GM19463 (cell line): ENCODE data around the gene INF2.

Experiments
- ATAC-seq: cut with Tn5 transposase; IDR thresholded peaks from one replicate; pipeline ENCODE4 v1.9.1; 2021; ENCODE audit warnings: mild to moderate bottlenecking, moderate library complexity; ENCODE audit not compliant: unreplicated experiment

The INF2 gene

DNA sequence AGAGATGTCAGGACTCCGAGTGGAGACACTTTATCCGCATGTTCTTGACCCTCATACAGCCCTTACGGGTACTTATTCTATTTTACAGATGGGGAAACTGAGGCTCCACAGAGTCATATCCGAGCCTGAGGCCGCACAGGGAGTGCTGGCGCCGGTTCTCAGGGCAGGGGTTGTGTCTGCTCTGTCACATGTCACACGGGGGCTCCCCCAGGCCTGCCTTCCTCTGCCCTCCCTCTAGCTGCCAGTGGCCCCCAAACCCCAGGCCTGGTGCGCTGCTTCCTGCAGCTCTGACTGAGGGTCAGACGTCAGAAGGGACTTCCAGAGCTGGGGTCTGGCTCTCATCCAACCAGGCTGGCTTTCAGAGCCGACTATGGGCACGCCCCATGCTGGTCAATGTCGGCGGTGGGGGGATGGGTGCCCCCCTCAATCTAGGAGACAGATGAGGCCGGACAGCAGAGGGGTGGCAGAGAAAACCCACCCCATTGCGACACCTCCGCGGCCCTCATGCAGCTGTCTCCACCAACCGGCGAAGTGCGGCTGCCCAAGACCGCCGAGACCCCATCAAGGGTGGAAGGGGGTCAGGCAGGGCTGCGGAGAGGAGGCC lies 811 bp upstream of the INF2 start:
- no peak for ATAC-seq

DNA sequence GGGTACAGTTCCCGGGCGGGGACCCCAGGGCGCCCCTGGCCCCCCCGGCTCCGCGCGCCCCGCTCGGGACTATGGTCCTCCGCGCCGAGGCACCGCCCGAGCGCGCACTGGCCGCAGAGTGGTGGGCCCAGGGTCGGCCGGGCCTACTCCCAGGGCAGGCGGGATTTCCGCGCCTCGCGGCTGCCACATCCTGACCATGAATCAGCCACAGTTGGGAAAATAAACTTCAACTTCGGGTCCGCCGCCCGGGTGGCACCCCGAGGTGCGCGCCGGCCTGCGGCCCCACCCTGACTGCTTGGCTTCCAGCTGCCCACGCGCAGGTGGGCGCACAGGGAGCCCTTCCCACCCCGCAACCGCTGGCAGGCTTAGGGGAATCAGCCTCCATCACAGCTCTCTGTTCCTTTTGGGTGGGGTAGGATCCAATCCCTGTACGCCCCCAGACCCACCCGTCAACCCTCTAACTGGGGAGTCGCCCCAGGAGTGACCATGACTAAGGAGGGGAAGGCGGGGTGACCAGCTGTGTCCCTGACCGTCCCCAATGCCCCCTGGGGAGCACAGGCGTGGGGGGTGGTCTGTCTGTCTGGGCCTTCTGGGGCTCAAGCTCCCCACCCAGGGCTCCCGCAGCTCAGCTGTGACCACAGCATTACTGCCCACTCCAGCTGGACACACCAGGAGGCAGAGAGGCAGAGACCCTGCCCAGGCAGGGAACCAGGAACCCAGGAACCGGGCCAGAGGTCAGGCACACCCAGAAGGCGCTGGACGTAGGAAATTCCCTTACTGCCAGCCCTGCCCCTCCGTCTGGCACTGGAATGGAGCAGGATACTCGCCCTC lies 678 bp downstream of the INF2 start:
- ATAC-seq, result peak; percentile 23

DNA sequence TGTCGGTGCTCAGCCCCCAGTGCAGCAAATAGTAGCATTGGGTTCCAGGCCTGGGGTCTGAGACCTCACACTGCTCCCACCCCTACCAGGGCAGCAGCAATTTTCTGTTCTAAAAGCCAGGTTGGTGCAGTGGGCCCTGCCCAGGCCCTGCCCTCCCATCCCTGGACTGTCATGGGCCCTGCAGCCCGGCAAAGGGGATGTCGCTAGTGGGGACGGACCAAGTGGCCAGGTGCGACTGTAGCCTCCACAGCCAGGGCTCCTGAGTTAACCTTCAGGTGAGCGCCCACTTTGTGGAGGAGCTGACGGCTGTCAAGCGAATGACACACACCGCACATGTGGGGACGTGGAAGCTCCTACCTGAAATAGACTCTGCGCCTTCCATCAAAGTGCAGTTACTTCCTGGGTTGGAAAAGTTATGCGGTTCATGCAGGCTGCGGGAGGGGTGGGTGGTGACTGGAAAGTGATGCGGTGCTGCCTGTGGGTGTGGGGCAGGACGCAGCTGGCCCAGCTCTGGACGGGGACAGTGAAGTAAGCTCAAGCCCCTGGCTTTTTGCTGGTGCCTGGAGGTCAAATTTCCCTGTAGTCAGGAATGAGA lies 1.5 kb downstream of the INF2 start:
- no peak for ATAC-seq

DNA sequence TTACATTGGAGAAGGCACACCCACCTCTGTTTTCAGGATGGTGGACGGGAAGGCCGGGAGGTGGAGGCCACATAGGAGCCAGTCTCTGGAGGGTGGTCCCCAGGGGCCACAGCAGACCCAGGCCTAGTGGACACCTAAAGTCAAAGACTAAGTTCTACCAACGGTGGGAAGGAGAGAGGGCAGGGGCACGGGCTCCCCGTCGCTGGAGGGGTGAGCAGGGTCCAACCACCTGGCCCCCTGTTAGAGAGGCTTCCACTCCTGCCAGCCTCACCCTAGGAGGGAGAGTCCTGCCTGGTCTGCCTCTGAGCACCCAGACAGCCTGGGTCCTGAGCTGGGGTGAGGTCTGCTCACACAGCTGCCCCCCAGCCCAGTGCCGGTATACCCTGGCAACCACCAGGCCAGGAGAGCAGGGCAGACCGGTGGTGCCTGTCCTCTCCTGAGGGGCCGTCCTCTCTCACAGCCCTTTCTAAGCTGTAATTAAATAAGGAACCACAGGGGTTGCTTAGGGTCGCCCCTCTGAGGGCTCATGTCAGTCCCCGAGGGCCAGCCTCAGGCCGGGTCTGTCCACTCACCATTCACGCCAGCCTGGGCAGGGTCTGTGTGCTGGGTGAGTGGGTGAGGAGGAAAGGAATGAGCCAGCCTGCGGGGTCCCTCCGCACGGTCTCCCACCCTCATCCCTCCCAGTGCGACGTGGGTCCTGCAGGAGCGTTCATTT lies 2.3 kb downstream of the INF2 start:
- ATAC-seq, result no peak

DNA sequence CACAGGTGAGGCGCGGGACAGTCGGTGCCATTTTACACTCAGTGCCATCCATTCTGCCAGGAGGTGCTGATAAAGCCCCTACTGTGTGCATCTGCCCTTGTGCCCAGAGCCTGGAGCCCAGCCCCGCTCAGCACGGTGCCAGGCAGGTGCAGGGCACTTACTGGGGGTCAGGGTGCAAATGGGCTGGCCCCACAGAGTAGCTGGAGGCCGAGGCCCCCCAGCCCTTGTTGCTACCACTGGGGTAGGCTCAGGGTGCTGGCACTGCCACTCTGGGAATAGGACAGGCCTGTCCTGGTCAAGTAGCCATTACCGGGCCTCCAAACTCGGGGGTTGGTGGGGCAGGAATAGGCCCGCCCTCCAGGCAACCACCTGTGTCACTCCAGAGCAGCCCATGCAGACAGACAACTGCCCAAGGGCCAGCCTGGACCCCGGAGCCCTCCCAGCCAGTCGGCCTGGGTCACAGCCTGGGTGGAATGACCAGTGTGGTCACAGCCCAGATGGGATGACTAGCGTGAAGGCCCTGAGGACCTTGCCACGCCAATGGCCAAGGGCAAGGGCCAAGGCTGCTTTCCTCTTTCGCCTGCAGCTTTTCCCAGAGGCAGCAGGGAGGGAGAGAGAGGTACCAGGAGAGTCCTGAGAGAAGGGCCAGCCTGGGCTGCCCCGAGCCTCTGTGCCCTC lies 3.0 kb downstream of the INF2 start:
- no peak for ATAC-seq

DNA sequence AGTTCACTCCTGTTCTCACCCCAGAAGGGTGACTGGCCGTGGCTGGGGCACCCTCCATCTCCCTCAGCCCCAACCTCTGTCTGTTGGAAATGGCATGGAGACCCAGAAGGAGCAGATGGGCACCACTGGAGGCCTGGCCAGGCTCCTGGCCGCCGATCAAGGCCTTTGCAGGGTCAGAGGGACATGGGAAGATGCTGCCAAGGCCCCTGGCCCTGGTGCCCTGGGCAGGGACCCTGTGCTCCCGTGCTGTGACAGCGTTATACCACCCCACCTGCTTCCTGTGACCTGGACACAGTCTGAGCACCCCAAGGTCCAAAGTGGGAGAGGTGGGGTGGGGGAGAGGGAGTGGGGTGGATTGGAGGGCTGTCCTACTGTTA lies 3.5 kb downstream of the INF2 start:
- no peak for ATAC-seq

DNA sequence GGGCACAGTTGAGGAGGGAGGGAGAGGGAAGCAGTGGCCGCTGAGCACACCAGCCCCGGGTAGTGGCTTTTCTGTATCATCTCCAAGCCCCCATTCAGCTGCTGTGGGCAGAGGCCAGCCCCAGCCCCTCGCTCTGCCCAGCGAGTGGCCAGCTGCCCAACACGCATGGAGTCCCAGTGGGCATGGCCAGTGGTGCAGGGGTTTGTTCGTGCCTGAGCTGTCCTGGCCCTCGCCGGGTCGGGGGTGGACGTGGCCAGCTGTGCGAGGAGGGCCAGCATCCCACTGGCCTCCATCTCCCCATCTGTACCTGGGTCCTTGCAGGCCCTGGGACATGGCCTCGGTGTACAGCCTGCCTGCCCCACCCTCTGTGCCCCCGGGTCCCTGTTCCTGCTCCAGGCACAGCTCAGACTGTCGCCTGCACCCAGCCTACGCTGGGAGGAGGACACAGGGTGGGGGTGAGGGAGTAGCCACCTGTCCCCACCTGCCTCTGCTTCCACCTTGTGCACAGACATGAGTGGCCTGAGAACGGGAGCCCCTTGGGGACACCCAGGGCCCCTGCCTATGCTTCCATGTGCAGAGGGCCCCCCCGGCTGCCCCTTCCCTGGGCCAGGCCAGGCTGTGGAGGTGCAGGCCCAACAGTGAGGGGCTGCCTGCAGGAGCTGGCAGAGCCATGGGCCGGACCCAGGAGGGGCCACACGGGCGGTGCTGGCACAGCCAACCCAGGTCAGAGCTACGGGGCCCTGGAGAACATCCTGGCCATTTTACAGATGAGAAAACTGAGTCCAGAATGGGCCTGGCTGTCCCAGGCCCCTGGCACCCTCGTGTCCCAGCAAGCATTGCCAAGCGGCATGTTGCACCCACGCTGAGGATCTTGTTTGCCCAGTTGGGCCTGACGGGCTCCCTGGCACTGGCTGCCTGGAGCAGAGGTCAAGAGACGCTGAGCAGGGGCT lies 4.3 kb downstream of the INF2 start:
- no peak for ATAC-seq

DNA sequence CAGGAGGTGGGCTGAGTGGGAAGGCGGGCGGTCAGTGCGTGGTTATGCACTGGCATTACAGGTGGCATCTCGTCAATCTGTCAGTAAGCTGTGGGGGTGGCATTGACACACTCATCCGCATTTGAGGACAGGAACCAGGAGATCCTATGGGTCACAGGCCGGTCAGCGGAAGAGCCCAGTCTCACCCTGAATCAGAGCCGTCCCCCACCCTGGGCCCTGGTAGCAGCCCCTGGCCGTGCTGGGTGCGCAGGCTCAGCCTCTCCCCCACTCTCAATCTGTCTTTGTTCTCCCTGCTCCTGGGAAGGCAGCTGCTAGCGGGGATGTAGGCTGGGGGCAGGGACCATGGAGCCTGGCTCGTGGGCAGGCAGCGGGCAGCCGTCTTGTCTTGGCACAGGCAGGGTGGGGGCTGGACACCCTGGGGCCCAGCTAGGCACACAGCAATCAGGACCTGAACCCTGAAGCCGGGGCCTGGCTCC lies 5.1 kb downstream of the INF2 start:
- no peak for ATAC-seq

DNA sequence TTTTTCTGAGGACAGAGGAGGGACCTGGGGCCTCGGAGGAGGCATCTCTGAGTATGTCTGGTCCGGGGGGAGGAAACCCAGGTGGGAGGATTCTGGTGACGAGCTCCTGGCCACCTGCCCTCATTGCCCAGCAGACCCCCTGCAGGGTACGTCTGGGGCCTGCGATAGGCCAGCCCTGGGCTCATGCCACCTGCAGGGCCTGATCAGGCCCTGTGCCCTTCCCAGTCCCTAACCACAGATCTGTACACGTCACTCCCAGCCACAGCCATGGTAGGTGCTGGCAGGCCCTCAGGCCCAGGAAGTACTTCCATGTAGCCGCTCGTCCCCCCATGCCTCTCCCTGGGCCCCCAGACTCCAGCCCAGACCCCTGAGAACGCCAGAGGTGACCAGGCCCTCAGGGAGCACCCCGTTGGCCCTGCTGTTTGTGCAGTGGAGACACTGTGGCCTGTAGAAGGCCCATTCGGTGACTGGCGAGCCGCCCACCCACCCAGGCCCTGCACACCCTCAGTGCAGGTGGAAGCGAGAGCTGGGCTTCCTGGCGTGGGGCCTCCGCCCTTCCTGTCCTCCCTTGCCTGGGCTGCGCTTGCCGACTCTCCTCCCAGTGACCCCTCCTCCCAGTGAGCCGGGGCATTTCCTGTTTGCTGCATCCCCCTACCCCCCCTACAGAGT lies 5.7 kb downstream of the INF2 start:
- no peak for ATAC-seq

DNA sequence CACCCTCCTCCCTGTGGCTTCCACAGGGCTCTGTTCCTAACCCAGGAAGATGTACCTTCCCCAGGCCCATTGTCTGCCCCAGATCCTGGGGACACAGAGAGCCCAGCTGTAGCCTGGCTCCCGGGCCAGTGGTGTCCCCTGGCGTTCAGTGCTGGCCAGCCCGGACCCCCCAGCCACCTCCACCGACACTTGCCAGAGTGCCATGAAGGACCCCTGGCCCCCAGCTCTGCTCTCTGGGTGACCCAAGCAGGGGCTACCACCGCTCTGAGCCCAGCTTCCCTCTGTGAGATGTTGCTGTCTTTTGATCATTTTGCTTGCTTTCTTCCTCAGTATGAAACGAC lies 6.2 kb downstream of the INF2 start:
- no peak for ATAC-seq

DNA sequence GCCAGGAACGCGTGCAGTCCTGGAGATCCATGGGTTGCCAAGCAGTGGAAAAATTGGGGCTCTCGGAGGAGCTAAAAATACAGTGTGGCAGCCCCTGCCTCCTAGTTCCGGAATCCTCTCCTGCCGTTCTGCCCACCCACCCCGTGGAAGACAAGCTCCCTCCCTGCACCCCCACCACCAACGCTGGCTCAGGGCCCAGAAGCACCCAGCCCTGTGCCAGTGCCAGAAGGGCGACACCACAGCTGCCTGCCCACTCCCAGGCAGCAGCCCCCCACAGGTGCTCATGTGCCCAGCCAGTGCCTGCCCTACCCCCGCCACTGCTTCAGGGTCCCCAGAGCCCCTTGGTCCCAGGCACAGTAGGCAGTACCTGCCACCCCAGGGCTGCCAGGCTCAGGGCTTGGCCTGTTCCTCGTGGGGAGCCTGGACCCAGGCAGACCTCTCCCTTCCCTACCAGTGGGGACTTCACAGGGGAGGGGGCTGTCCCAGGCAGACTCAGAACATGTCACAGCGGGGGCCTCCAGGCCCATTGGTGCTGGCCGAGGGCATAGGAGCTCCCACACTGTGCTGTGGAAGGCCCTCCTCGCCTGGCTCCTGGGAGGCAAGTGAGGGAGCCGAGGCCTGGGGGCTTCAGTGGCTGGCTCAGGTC lies 7.4 kb downstream of the INF2 start:
- no peak for ATAC-seq

DNA sequence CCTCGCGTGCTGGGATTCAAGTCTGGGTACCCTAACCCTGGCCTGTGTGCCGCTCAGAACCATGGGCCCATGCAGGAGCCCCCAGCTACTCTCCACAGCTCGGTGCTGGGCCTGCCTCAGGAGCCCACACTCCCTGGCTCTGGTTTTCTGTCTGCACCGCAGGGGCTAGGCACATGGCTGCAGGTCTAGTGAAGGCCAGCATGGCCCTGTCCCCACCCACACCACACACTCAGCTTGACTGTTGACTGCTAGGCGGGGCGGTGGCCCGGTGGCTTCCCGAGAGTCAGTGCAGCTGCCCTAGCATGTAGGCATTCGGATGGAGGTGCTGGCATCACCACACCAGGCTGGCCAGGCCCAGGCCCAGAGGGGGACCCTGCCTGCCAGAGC lies 7.9 kb downstream of the INF2 start:
- ATAC-seq, result no peak

DNA sequence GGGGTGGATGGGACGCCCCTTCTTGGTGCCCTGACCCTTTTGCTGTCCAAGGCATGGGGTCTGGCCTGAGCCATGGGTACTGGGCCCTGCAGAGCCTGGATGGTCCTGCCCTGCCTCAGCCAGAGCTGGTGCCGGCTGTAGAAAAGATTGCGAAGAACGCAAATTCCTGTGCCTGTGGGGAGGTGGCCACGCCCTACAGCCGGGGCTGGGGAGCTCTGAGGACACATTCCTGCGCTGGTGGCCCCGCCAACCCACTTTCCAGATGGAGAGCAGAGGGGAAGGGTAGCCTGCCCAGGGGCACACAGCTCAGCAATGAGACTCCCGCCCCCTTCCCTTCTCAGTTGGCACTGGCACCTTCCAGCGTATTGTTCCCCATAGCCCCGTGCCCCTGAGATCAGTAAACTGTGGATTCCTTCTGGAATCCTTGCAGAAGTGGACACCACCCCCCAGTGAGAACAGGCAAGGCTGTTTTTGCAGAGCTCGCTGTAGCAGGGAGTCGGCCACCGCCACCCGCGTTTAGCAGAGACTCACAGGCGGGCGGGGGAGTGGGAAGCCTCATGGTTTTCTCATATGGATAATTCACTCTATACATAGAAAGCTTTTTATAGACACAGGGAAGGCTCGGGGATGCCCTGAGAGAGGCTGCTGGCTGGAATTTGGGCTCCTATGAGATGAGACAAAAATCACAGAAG lies 8.6 kb downstream of the INF2 start:
- no peak for ATAC-seq

DNA sequence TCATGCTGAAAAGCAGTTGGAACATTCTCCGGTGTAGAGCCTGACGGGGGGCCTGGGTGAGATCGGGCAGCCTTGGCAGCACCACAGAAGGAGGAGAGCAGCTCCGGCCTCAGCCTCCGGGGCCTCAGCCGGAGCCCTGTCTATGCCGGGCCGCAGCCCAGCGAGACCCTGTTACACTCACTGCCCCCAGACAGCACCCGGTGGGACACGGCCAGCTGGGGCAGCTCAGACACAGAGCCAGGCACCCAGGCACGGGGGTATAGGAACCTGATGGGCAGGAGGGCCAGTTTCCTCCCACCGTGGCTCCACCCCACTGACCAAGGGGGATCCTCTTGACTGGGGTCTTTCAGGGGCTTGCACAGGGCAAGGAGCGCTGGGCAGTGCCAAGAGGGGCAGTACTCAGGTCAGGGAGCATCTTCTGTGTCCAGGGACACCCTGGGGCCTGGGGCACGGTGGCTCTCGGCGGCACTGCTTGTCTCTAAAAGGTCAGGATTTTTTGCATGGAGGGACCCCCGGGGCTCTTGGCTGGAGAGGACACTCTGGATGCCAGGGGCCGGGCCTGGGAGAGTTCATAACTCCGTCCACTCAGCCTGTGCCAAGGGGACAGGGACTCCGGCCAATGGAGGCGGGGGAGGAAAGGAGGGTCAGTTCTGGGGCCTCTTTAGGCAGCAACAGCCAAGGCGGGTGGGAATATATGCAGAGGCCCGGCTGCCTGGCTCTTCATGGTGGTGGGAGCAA lies 9.4 kb downstream of the INF2 start:
- ATAC-seq, result no peak

DNA sequence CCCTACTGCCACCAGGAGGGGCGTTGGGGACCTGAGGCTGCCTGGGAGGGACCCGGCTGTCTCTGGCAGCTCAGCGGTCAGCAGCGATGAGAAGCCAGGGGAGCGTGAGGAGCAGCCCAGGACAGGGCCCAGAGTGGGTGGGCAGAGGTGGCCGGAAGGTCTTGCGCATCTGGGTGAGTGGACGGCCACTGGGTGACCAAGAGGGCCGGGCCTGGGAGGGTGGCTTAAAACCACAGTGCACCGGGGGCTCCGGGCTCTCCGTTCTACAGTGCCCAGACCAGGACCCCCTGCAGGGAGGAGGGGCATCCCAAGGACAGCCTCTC lies 10.0 kb downstream of the INF2 start:
- ATAC-seq, result no peak

DNA sequence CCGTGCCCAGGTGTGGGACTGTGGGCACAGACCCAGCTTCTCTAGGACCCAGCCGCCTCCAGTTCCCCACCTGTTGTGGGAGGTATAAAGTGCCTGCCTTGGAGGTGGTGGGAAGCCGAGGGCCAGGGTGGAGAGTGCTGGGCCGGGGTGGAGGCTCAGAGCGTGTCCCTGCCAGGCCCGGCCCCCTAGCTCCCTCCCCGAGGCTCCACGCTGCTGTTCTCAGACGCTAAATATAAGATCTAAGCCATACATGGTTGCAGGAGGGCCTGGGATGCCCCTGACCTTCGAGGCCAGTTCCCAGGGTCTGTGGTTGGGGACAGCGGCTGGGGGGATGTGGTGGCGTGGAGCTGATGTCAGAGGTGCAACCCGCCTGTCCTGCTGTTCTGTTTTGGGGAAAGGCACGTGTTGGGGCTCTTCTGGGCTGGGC lies 10.8 kb downstream of the INF2 start:
- no peak for ATAC-seq

DNA sequence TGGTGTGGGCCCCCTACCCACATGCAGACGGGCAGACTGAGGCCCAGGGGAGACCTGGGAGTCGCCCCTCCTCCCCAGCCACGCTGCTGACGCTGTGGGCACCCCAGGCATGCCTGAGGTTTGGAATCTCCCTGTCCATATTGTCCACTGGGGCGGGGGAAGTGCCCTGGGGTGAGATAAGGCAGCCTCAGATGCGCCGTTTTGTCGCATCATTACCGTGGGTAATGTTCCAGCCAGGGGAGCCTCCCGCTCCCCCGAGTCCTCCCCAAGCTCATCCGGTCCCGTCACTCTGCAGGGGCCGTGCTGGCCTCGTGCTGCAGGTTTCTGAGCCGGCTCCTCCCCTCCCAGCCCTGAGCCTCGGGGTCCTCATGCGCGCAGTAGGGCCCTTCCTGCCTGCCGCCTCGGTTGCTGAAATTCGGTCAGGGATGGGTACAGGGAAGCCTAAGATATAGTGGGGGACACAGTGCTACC lies 11.4 kb downstream of the INF2 start:
- no peak for ATAC-seq
